Stimulated activated CD8-positive, alpha-beta memory T cell treated with anti-CD3 and anti-CD28 coated beads, Interleukin-7, amount 100 ng/mL, for 1 hour (primary cell): ENCODE measurements around the gene DYNLT2B.
A peak's percentile ranks its signal among the peaks of the same experiment; 100 is the strongest.
"Not testable (repeated sequence)": the region's sequence is repeated elsewhere in the genome, so short reads cannot be mapped to it uniquely, and the experiment has no call there.

ENCODE experiments used
- DNase-seq, 2 donors: peaks; one replicate each; pipeline ENCODE4 v3.0.0-alpha.2; 2020; ENCODE audit warnings: low read depth in 2 of 2

DYNLT2B gene

DNA sequence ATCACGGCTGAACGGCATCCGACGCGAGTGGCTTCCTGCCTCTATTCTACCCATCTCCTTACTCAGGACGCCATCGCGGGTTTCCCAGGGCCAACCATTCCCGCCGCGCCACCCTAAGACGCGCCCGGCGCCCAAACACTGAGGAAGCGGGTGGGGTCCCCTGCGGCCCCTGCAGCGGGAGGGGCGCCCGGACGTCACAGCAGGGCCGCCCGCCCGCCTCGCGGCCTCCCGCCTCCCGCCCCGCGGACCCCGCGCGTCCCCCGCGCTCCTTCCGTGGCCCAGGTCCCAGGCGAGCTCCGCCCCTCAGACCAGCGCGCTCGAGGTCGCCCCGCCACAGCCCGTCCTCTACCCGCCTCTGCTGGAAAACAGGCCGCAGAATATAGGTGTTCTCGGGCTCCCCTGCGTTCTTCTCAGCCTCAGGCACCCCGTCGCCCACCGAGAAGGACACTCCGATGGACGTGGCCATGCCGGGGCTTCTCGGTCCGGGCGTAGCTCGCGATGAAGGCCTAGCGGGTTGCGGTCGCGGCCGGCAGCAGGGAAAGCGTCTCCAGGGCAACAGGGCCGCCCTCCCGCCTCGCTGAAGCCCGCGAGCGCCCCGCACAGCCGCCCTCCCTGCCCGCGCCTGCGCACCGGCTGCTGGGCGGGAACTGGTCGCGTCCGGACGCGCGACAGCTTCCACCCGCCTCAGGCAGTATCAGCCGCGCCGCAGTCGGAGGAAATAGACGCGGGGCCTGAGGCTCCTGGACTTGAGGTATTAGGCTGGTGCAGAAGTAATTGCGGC lies at the start of gene DYNLT2B:
TSS of gene DYNLT2B (minus strand) at position 554 of the 781 bp plus-strand sequence. CDS start at position 466, 88 bp downstream.
- DNase-seq = peak; percentile 60 to 69

- DNase-seq = no peak
Observed at GRCh38 chr3:196365736-196366135, 47.7 kb upstream of the DYNLT2B start.

DNA sequence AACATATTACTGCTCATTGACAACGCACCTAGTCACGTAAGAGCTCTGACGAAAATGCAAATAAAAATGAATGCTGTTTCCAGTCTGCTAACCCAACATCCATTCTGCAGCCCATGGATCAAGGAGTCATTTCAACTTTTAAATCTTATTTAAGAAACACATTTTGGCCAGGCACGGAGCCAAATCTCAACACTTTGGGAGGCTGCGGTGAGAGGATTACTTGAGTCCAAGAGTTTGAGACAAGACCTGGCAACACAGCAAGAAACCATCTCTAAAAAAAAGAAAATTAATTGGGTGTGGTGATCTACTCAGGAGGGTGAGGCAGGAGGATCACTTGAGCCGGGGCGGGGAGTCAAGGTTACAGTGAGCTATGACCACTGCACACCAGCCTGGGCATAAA lies 42.5 kb upstream of the DYNLT2B start:
- DNase-seq = no peak

DNA sequence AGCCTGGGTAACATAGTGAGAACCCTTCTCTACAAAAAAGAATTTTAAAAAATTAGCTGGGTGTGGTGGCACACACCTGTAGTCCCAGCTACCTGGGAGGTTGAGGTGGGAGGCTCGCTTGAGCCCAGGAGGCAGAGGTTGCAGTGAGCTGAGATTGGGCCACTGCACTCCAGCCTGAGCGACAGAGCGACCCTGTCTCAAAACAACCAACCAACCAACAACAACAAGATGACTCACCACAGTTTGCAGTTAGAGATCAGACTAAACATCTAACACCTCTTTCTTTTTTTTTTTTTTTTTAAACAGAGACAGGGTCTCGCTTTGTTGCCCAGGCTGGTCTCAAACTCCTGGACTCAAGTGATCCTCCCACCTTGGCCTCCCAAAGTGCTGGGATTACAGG lies 40.5 kb upstream of the DYNLT2B start:
- DNase-seq = not testable (repeated sequence)

DNA sequence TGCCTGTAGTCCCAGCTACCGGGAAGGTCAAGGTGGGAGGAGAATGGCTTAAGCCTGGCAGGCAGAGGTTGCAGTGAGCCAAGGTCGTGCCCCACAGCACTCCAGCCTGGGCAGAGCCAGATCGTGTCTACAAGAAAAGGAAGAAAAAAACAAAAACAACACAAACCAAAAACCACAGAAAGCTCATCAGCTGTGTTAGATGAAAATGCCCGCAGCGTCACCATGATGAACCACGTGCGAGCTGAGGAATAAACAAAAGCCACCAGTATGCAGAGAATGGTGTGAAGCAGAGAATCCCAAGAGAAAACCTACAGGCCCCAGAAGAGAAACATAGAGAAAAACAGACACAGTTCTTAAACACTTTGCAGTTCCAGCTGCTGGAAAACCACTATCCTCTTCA lies 39.9 kb upstream of the DYNLT2B start:
- DNase-seq = no peak

GRCh38 chr3:196356556-196356955 lies 38.5 kb upstream of the DYNLT2B start:
- no peak for DNase-seq

DNA sequence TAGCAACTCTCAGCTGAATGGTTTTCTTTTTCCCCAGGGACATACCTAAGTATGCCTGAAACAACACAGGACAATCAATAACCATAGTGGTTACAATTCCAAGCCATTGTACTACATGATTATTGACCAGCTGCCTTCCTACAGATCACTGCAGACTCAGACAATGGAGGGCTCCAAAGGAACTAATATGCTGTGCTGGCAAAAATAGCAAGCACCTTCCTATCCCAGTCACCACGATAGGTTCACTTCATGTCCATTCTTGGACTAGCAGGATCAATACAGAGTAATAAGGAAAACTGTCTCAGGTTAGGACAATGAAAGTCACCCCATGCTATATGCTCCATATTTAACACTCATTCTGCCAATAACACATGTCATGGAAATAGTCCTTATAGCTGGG lies 37.6 kb upstream of the DYNLT2B start:
- no peak for DNase-seq

DNA sequence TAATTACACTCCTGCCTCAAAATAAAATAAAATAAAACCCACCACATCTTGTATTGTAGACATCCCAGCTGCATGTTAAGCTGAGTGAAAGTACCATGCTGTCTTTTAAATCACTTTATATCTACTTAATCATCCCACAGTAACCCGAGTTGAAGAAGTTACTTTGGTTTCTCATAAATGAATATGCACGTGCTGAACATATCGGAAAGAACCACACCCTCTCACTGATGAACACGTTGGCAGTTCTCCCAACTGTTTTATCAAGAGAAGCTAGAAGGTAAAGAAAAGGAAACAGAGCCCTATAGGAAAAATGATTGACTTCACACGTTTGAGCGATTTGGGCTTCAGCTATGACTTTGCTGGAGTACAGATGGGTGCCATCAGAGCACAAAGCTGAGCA lies 36.1 kb upstream of the DYNLT2B start:
- DNase-seq = no peak

DNA sequence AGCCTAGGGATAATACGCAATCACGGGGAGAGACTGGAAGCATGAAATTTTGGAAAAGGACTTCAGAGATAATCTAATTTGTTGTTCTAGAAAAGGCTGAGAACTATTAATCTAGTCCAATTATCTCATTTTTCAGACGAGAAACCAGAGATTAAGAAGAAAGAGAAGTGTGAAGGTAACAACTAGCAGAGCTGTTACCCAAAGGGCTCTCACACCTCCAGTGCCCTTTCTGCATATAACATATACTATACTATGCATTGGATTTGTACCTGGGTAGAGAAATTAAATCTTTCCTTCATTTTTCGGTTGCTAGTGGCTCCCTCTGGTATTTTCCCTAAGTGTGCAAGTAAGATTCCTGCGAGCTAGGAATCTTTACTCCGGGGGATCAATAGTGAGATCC lies 33.5 kb upstream of the DYNLT2B start:
- no peak for DNase-seq

- DNase-seq = no peak
Observed at GRCh38 chr3:196350067-196350466, 32.0 kb upstream of the DYNLT2B start.

DNA sequence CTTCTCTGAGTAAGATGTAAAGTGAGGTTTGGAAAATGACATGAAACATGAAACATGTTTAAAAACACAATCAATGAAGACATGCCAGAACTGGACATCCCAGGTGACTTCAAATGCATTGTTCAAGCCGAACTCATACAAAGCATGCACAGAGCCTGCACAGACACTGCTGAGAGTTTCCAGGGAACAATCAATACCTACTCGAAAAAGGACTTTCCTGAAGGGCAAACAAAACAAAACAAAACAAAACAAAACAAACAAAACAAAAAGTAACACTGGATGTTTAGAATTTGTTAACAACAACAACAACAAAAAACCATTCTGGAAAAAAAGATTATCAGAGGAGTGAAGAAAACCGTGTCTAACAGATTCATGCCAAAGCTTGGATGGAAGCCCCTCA lies 30.7 kb upstream of the DYNLT2B start:
- DNase-seq = no peak

GRCh38 chr3:196344663-196345062 lies 26.6 kb upstream of the DYNLT2B start:
- no peak for DNase-seq

GRCh38 chr3:196343917-196344316 lies 25.9 kb upstream of the DYNLT2B start:
- DNase-seq = not testable (repeated sequence)

DNA sequence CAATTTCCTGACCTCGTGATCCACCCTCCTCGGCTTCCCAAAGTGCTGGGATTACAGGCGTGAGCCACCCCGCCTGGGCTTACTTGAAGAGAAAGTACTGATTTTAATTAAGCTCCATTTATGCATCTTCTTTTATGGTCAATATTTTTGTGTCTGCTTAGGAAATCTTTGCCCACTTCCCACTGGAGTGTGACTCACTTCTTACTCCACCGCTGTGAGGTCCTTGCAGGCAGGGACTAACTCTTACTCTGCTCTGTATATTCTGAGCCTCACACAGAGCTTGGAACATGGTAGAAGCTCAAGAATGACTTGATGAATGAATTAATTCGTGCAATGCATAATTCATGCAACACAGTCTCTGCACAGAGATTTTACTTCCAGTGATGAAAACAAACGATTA lies 23.1 kb upstream of the DYNLT2B start:
- no peak for DNase-seq

DNA sequence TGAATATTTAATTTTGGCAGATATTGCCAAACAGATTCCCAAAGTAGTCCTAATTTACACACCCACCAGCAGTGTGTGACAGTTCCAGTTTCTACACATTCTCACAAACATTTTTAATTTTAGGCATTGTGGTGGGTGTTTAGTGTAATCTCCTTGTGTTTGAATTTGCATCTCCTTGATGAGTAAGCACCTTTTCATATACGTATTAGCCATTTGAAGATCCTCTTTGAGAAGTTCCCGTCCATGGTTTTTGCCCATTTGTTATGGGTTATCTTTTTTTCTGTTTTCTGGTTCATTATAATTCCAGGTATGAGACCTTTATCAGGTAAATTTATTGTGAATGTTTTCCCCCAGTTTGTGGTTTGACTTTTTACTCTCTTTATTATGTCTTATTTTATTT lies 22.4 kb upstream of the DYNLT2B start:
- DNase-seq = no peak

DNA sequence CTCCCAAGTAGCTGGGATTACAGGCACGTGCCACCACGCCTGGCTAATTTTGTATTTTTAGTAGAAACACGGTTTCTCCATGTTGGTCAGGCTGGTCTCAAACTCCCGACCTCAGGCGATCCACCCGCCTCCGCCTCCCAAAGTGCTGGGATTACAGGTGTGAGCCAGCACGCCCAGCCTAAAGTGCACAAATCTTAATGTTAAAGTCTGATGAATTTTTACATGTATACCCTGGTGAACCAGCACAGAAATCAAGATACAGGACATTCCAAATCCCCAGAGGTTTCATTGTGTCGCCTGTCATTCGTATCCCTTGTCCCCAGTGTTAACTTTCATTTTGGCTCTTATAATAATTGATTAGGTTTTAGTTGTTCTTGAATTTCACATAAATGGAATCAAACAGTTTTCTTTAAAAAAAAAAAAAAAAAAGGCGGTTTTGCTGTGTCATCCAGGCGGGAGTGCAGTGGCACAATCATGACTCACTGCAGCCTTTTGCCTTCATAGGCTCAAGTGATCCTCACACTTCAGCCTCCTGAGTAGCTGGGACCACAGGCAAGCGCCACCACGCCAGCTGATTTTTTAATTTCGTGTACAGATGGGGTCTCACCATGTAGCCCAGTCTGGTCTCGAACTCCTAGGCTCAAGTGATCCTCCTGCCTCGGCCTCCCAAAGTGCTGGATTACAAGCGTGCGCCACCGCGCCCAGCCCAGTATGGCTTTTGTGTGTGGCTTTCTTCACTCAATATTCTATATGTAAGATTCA lies 21.6 kb upstream of the DYNLT2B start:
- no peak for DNase-seq

GRCh38 chr3:196339044-196339443 lies 21.0 kb upstream of the DYNLT2B start:
- no peak for DNase-seq

DNA sequence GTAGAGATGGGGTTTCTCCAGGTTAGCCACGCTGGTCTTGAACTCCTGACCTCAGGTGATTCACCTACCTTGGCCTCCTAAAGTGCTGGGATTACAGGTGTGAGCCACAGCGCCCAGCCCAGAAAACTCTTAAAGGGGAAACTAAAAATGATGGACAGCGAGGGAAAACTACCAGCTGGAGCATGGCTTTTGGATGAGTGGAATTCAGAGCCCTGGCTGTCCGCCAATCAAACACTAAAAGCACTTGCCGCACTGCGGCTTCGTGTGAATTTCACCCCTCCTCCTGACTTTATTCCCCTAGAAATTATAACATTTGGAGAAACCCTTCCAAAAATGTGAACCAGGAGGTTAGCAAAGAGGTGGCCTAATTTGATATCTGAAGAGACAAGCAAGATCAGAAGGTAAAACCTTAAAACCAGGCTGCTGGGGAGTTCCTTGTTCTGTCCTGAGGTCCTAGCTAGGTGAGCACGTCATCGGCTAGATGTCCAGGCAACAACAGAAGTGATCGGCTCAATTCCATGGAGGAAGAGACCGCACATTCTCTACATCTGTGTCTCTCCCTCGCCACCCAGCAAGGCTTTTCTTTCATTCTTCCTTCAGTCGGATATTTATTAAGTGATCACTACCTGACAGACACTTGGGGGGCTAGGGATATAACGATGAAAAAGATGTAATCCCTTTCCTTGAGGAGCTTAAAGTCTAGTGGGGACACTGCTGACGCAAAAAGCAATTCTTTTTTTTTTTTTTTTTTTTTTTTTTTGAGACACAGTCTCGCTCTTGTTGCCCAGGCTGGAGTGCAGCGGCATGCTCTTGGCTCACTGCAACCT lies 18.5 kb upstream of the DYNLT2B start:
- no peak for DNase-seq

DNA sequence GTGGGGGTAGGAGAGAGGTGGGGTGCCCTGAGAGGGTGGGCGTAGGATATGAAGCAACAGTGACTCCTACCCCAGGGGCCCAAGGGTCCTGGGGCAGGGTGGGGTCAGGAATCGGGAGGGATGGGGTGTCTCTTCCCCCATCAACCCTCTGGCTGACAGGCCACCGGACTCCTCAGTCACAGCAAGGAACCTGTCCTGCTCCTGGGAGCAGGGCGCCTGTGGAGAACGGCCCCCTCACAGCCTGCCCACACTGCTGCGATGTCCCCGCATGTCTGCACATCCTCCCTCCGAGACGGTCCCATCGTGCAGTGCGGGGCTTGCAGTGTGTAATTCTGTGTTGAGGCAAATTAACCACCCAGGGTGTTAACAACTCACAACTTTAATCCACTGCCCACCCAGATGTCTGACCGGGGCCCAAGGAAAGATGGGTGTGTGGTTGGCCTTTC lies 17.5 kb upstream of the DYNLT2B start:
- no peak for DNase-seq

DNA sequence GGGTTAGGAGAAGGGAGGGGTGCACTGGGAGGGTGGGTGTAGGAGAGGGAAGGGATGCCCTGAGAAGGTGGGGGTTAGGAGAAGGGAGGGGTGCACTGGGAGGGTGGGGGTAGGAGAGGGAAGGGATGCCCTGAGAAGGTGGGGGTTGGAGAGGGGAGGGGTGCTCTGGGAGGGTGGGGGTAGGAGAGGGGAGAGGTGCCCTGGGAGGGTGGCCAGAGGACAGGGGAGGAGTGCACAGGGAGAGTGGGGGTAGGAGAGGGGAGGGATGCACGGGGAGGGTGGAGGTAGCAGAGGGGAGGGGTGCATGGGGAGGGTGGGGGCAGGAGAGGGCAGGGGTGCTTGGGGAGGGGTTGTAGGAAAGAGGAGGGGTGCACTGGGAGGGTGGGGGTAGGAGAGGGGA lies 16.9 kb upstream of the DYNLT2B start:
- no peak for DNase-seq

GRCh38 chr3:196332168-196332567 lies 14.1 kb upstream of the DYNLT2B start:
- no peak for DNase-seq

GRCh38 chr3:196327405-196327804 lies 9.4 kb upstream of the DYNLT2B start:
- DNase-seq = no peak
